SK-N-DZ (cell line): Measurements from ENCODE around the gene MICAL3.
"Not testable (repeated sequence)": the region's sequence is repeated elsewhere in the genome, so short reads cannot be mapped to it uniquely, and the experiment has no call there.

Experiments used
- DNase-seq: peaks from one replicate; pipeline ENCODE4 v3.0.0-alpha.2; 2015; ENCODE audit warnings: low spot score

Gene MICAL3

DNA sequence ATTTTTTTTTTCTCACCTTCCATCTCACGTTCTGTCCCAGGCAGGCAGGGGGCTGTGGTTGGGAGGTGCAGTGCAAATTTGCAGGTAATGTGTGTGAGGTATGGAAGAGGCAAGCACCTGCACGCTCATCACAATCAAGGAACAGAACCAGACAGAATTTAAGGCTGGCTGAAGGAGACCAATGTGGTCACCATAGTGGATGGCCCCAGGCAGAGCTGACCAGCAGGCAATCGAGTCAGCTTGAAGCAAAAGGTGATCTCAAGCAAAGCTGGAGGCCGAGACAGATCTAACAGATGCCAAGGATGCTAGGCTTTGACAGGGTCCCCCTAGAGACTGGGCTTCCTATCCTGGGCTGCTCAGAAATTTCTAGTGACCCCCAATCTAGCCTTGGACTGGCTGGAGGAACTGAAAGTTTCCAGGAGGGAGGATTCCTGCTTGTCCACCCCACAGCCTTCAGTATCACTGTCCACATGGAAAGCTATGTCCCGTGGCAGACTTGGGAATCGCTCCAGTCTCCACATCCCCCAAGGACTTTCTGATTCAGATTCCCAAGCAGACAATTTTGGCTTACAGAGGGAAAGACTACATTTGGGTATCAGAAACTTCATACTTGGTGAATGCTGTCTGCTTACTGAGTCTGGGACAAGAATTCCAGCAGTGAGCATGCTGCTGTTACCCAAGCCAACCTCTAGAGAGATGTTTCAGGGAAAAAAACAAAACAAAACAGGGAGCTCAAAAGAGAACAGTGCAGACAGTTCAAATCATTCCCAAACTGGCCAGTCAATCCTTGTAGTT is 9.0 kb upstream of the MICAL3 start:
- no peak for DNase-seq

DNA sequence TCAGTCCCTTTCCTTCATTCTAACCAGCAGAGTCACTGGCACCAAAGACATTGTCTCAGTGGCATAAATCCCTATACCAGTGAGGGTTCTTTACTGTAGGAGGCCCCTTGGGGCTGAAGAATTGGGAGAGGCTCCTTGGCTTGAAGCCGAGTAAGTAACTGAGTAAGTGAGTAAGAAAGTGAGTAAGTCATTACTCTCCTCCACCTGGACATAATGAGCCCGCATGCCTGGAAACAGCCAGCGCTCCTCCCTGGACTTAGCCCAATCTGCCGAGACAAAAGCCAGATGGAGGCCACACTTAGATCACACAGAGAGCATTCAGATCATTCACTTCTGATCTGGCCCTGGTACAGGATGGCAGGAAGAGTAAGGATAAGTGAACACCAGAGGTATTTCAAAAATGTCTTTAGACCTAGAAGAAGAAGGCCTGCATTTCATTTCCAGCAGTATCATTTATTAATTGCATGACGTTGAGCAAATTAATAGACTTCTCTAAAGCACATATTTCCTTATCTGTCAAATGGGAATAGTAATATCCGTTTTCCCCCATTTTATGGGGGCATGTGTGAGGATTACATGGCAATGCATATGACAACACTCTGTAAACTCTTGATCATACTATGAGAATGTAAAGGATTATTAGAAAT is 8.2 kb upstream of the MICAL3 start:
- peak; percentile 57 for DNase-seq

DNA sequence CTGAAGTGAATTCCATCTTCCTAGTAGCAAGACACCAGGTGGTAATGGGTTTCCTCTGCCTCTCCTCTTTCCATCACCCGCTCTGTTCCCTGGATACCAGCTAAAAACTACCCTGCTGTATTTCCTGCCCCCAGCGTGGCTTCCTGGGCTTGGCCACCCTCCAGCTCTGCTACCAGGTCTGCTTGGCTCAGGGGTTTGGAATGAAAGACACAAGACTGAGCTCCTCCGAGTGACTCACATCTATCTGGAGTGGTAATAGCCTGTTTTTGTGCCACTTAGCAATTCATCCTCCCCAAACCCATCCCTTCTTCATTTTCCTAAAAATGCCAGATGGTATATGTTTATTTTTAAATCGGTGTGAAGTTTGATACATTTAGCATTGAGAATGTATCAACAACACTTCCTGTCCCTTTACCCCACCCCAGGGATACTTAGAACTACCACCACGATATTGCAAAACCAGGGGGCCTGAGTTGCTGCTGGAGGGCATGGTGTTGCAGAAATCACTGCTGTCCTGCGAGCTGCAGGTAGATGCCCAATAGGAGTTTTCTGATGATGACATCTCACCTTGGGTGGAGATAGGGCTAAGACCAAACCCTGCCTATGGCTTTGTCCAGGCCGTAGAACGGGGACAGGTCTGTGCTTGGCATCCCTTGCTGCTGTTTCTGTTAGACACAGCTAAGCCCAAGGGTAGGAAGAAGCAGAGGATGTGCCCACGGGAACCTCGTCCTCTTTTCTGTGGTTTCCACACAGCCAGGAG is 7.5 kb upstream of the MICAL3 start:
- no peak for DNase-seq

DNA sequence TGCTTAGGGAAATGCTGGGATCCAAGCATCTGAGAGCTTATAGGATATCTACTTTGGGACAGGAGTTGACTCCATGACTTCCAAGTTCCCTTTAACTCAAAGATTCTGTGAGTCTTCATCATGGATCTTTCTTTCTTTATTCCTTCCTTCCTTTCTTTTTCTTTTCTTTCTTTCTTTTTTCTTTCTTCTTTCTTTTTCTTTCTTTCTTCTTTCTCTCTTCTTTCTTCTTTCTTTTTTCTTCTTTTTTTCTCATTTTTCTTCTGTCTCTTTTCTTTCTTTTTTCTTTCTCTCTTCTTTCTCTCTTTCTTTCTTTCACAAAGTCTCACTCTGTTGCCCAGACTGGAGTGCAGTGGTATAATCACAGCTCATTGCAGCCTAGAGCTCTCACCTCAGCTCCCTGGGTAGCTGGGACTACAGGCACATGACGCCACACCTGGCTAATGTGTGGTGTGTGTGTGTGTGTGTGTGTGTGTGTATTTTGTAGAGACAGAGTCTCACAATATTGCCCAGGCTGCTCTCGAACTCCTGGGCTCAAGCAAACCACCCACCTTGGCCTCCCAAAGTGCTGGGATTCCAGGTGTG is 5.4 kb upstream of the MICAL3 start:
- no peak for DNase-seq

DNA sequence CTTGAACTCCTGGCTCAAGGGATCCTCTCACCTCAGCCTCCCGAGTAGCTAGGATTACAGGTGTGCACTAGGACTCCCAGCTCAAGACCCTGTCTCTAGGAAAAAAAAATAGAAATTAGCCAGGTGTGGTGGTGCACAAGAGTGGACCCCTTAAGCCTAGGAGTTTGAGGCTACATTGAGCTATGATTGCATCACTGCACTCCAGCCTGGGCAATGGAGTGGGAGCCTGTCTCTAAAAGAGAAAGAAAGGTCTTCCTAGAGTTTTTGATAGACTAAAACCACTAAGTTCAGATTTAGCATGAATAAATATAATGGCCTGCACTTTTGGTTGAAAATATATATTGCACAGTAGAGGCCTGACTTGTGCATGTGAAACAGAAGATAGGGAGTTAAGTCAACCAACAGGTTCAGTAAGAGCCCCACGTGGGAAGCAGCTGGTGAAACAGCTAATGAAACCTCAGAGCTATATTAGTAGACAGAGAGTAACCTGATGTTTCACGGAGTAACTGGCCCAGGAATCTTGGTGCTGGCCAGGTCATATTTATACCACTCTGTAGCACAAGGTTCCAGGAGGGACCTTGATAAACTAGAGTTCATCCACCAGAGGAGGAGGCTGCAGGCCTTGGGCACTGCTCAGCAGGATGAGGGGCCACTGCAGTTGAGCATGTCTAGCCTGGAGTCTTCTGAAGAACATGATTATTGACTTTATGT is 4.6 kb upstream of the MICAL3 start:
- no peak for DNase-seq

DNA sequence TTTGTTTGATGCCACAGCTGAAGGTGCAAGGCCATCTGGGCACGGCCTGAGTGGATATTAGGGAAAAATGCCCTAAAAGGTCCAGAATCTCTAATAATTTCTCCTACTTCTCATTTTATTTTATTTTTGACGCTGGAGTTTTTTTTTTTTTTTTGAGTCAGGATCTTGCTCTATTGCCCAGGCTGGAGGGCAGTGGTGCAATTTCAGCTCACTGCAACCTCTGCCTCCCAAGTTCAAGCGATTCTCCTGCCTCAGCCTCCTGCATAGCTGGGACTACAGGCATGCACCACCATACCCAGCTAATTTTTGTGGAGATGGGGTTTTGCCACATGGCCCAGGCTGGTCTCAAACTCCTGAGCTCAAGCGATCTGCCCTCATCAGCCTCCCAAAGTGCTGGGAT is 1.5 kb upstream of the MICAL3 start:
- not testable (repeated sequence) for DNase-seq

DNA sequence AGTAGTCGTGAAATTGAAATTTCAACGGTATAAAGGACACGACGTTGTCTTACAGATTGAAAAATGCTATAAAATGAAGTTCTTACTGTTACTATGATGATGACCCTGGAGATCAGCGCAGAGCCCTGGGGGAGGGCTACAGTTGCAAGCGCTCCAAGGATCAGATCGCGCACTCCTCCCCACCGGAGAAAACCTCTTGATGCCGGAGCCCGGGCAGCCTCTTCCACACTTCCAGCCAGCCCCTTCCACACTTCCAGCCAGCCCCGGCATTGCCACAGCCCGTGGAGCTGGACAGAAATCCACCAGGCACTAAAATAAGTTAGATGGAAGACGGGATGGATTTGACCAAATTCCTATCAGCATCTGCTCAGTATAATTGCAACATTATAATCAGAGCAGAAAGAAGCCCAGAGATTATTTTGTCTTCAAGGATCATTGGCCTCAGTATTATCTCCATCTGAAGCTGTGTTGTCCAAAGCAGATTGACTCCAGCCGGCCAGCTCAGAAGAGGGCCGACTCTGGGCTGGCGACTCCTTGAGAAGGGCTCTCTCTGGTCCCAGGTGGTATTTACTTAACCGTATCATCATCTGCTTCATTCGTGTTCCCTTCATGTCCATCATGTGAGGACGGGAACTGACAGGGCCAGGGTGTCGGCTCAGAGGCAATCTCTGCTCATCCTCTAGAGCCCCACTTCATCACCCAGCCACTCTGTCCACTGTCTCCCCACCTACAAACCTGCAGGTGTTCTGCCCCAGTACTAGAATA is 777 bp upstream of the MICAL3 start:
- DNase-seq: no peak

DNA sequence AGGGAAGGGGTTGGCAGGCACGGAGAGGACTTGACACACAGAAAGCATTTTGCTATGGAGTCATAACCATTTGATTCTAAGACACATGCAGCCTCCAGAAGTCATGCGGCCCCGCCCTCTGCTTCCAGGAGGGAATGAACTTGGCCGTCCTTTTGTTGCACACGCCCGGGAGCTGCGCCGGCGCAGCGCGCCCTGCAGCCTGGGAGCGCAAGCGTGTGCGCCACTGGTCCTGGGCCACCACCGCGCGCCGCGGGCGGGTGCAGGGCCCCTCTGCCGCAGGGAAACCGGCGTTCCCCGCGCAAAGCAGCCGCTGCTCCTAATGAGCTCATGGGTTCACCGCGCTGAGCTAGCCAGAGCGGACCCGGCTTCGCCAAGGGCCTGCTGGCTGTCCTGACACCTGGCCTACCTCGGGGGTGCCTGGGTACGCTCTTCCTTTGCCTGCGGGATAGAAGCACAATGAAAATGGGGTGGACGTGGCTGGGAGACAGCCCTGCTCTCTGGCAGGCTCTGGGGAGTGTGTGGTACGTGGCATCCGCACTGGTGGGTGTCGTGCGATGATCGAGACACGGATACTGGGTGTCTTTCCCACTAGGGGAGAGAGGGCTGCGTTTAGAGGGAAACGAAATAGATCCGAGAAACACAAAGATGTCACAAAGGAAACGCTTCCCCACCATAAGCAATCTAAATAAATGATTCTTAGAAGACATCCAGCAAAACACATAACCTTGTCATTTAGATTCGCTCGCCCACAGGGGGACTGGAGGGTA is 669 bp downstream of the MICAL3 start:
- peak; percentile 79 for DNase-seq

DNA sequence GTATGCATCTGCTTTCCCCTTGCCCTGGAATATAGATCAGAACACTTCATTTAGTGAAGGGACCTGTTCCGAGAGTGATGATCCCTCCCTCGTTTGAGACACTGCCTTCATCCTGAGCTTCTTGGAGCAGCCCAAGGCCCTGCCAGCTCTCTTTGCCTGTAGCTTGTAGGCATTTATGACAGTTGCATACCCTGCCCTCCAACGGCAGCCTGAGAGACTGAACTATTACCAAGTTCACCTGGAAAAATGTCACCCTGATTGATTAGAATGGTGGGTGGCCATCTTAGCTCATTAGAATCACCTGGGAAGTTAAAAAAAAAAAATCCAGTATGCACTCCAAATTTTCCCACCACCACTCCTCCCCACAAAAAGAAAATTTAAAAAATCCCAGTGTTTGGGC is 1.5 kb downstream of the MICAL3 start:
- no peak for DNase-seq

DNA sequence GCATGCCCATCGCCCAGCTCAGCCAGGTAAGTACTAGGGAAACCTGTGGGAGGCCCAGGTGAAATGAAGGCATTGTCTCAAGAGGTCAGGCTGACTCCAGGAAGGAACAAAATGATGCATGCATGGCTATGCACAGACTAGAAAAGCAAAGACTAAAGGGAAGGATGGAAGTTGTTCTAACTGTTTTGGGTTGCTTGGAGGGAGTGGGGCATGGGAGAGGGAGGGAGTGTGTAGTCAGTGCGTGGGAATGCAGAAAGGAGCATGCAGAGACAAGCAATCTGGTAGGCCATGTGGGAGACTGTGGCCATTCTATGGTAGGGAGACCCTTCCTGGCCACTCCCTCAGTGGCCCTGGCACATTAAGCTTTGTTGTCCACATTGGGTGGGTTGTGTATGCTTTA is 2.9 kb downstream of the MICAL3 start:
- DNase-seq: no peak

DNA sequence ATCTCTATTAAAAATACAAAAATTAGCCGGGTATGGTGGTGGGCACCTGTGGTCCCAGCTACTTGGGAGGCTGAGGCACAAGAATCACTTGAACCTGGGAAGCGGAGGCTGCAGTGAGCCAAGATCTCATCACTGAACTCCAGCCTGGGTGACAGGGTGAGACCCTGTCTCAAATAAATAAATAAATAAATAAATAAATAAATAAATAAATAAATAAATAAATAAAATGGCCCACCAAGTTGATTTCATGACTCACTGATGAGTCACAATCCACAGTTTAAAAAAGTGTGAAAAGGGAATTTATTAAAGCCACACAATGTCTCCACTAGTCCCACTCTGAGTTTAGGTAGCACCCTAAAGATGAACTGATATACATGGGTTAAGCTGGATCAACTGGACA is 3.6 kb downstream of the MICAL3 start:
- not testable (repeated sequence) for DNase-seq

DNA sequence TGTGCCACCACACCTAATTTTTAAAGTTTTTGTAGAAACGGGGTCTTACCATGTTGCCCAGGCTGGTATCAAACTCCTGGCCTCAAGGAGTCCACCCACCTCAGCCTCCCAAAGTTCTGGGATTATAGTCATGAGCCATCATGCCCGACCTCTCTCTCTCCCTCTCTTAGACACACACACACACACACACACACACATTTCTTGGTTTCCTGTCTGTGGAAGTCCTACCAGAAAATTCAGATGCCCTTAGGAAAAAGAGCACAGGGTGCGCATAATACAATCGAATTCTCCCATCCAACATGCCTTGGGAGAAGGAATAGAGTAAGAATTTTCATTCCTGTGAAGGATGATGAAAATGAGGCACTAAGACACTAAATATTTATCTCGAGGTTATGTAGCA is 10.4 kb downstream of the MICAL3 start:
- DNase-seq: no peak

DNA sequence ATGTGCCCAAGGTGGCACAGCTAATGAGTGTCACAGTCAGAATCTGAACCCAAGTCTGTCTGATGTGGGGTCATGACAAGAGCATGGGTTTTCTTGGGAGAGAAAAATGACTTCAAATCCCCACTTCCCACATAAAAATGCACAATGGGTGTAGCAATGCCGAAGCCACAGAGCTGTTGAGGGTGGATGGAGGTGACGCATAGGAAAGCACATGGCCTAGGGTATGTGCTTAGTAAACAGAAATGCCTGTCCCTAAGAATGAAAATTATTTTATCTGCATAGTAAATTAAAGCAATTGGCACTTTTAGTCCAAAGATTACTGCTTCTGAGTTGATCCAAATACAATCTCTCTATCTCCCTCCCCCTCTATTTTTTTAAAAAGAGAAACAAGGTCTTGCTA is 10.9 kb downstream of the MICAL3 start:
- no peak for DNase-seq

DNA sequence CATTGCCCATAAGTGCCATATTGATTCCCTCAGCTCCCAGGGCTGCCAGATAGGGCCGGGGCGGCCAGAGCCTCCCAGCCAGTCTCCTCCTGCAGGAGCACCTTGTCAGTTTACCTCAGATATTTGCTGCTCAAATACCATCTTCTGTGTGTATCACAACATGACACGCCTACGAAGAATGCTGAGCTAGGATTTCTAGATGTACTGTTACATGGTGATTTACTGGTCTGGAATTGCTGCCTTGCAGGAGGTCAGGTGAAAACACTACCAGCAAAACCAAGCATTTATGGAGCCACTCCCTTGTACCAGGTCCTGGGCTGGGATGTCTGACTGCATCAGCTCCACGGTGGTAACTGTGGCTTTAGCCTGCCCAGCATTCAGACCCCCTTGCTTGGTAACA is 11.8 kb downstream of the MICAL3 start:
- DNase-seq: no peak

DNA sequence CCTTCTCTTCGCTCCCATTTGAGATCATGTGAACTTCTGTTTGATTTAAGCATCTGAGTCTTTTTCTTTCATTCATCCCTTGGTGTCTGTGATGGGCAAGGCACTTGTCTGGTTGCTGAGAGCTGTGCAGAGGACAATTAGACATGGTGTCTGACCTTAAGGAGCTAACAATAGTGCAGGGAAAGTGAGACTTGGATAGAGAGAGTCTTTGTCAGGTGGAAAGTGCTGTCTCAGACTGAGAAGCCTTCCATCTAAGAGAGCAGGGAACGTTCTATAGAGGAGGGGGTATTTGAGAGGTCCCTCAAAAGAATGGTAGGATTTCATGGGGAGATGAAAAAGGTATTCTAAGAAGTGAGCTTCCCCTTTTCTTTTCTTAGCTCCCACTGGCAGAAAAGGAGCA is 14.1 kb downstream of the MICAL3 start:
- no peak for DNase-seq

DNA sequence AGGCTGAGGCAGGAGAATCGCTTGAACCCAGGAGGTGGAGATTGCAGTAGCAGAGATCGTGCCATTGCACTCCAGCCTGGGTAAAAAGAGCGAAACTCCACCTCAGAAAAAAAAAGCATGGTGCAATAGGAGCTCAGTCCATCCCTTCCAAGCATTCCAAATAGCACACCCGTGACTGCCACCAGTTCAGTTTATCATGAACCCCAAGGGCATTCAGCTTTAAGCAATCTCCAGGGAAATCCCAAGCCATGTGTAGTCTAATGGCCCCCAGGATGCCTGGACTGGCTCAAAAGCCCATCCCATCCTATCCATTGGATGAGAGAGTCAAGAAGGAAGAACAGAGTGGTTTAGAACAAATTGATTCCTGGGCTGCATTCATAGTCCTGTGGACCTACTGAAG is 16.2 kb downstream of the MICAL3 start:
- DNase-seq: no peak

DNA sequence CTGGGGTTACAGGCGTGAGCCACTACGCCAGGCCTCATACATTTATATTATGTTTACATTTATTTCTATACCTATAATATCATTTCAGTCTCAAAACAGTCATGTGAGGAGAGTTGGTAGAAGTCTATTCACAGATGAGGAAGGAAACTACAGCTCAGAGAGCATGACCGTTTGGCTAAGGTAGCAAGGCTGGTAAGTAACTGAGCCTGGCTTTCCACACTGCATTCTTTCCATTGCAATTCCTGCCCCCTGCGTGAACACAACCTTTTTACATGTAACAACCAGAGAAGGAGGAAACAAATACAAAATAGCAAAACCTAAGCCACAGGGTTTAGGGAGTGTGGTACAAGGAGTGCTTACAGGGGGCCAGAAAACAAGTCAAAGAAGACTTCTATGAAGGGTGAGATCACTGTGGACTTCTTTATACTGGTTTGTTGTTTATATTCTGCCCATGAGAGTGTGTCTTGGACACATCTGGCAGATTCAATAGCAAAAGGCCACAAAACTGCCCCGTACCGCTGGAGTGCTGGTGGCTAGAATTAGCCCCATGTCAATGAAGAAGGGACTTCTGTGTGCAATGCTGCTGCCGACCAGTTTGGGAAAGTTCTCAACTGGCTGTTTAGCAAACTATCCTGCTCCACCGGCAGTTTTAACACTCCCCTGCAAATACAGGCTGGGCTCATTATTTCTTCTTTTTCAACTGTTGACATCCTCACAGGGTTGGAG is 19.0 kb downstream of the MICAL3 start:
- no peak for DNase-seq

DNA sequence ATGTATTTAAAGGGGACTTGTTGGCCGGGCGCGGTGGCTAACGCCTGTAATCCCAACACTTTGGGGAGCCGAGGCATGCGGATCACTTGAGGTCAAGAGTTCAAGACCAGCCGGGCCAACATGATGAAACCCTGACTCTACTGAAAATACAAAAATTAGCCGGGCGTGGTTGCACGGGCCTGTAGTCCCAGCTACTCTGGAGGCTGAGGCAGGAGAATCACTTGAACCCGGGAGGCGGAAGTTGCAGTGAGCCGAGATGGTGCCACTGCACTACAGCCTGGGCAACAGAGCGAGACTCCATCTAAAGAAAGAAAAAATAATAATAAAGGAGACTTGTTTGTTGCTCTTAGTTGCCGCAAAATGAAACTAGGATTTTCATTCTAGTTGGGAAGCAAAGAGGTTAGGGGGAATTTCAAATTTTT is 22.5 kb downstream of the MICAL3 start:
- not testable (repeated sequence) for DNase-seq
